NCI-H526 (cell line): ENCODE measurements around the gene UHRF1.
"Not testable (repeated sequence)": the region's sequence is repeated elsewhere in the genome, so short reads cannot be mapped to it uniquely, and the experiment has no call there.

Experiments used
- DNase-seq, 2 experiments: peaks; one replicate each; lab custom pipeline; 2025; lab: John Stamatoyannopoulos, UW

The UHRF1 gene

GRCh38 chr19:4971816-4972495 is 62.7 kb downstream of the UHRF1 start:
- no peak for DNase-seq

- DNase-seq, result no peak
These were observed 63.4 kb downstream of the UHRF1 start for GRCh38 chr19:4972509-4973230.

GRCh38 chr19:4974880-4975469 is 65.7 kb downstream of the UHRF1 start:
- DNase-seq, result no peak

GRCh38 chr19:4975601-4976000 is 66.3 kb downstream of the UHRF1 start:
- not testable (repeated sequence) for DNase-seq

GRCh38 chr19:4976401-4977298 is 67.3 kb downstream of the UHRF1 start:
- peak in 1 of 2 experiments; percentile 12 for DNase-seq

- peak; percentile 25 to 48 for DNase-seq
These were observed 68.2 kb downstream of the UHRF1 start for GRCh38 chr19:4977299-4978174.

- DNase-seq, result no peak
These were observed 70.0 kb downstream of the UHRF1 start for GRCh38 chr19:4979211-4979807.

- DNase-seq, result no peak
These were observed 70.8 kb downstream of the UHRF1 start for GRCh38 chr19:4980067-4980466.

GRCh38 chr19:4980838-4981680 is 71.8 kb downstream of the UHRF1 start:
- DNase-seq, result no peak

GRCh38 chr19:4981681-4981958 is 72.3 kb downstream of the UHRF1 start:
- no peak for DNase-seq

- DNase-seq, result no peak
These were observed 74.2 kb downstream of the UHRF1 start for GRCh38 chr19:4983346-4984105.

- no peak for DNase-seq
These were observed 74.7 kb downstream of the UHRF1 start for GRCh38 chr19:4984106-4984380.

GRCh38 chr19:4984438-4984990 is 75.2 kb downstream of the UHRF1 start:
- no peak for DNase-seq

- DNase-seq, result no peak
These were observed 76.3 kb downstream of the UHRF1 start for GRCh38 chr19:4985551-4985991.

- no peak for DNase-seq
These were observed 76.8 kb downstream of the UHRF1 start for GRCh38 chr19:4986056-4986455.

GRCh38 chr19:4986471-4986891 is 77.2 kb downstream of the UHRF1 start:
- DNase-seq, result no peak

- DNase-seq, result no peak
These were observed 78.0 kb downstream of the UHRF1 start for GRCh38 chr19:4987256-4987655.

GRCh38 chr19:4987692-4988370 is 78.5 kb downstream of the UHRF1 start:
- no peak for DNase-seq
